HepG2 (cell line): ENCODE measurements around the gene YIPF1. TPM values are rescaled to one million over a fixed set of nuclear protein-coding genes. Genes with fewer than 3 reads are reported as not detected.

Source experiments
- ARID2 ChIP-seq: sonication (generic); formaldehyde crosslinking; IDR thresholded peaks from 2 replicates; pipeline ENCODE4 v1.8.1; 2022; ENCODE audit warnings: mild to moderate bottlenecking, missing genetic modification reagents, borderline replicate concordance
- polyA plus RNA-seq, 8 experiments: library from polyadenylated mRNA; depleted of rRNA in 3 of 8; stranded (reverse) in 7 of 8; unstranded in 1 of 8; fragments of >200 nt; fragmentation: Illumina TruSeq in 4 of 8; extraction: Trizol in 4 of 8; gene quantifications; 2 replicates each; pipeline versions ENCODE4 v1.2.1 to v1.2.3, GENCODE V29; 2011 to 2016; ENCODE audit warnings: low read depth in 4 of 8, missing spikeins in 1 of 8, mixed read lengths in 1 of 8; ENCODE audit not compliant: insufficient read depth in 1 of 8
- total RNA-seq, 5 experiments: library from RNA; depleted of rRNA; stranded (reverse); fragments of >200 nt; fragmentation: Illumina TruSeq; extraction: Trizol; gene quantifications; 2 replicates each; pipeline ENCODE4 v1.2.3, GENCODE V29; 2016; ENCODE audit warnings: low read depth in 1 of 5
- TF ChIP-seq, protein P1 (sequence below): sonication (generic); formaldehyde crosslinking; IDR thresholded peaks from 2 replicates; pipeline ENCODE4 v1.9.0; 2021; ENCODE audit warnings: missing genetic modification reagents, borderline replicate concordance
- TF ChIP-seq, protein P2 (sequence below): sonication (generic); formaldehyde crosslinking; IDR thresholded peaks from 2 replicates; pipeline ENCODE4; 2020; ENCODE audit warnings: missing genetic modification reagents, mild to moderate bottlenecking, borderline replicate concordance
- TF ChIP-seq, protein P3 (sequence below): sonication (generic); formaldehyde crosslinking; IDR thresholded peaks from 2 replicates; pipeline ENCODE4 v1.4.0; 2020; ENCODE audit warnings: missing genetic modification reagents, borderline replicate concordance
- TF ChIP-seq, protein P4 (sequence below): sonication (generic); formaldehyde crosslinking; IDR thresholded peaks from 2 replicates; pipeline ENCODE4 v1.8.0; 2022; ENCODE audit warnings: mild to moderate bottlenecking, missing genetic modification reagents, moderate library complexity
- TF ChIP-seq, protein P5 (sequence below): sonication (generic); formaldehyde crosslinking; IDR thresholded peaks from 2 replicates; pipeline ENCODE4 v1.8.0; 2022; ENCODE audit warnings: missing genetic modification reagents, mild to moderate bottlenecking, moderate library complexity, borderline replicate concordance
- TF ChIP-seq, protein P6 (sequence below): sonication (generic); formaldehyde crosslinking; IDR thresholded peaks from 2 replicates; pipeline ENCODE4 v1.8.0; 2023; ENCODE audit warnings: mild to moderate bottlenecking, missing genetic modification reagents

YIPF1 gene
- total and polyA plus RNA-seq, 2 of the 13 experiments (the other 11 are each of a cell fraction or from before 2014, with no cell fraction given) = 21.1 to 31.9 TPM

DNA sequence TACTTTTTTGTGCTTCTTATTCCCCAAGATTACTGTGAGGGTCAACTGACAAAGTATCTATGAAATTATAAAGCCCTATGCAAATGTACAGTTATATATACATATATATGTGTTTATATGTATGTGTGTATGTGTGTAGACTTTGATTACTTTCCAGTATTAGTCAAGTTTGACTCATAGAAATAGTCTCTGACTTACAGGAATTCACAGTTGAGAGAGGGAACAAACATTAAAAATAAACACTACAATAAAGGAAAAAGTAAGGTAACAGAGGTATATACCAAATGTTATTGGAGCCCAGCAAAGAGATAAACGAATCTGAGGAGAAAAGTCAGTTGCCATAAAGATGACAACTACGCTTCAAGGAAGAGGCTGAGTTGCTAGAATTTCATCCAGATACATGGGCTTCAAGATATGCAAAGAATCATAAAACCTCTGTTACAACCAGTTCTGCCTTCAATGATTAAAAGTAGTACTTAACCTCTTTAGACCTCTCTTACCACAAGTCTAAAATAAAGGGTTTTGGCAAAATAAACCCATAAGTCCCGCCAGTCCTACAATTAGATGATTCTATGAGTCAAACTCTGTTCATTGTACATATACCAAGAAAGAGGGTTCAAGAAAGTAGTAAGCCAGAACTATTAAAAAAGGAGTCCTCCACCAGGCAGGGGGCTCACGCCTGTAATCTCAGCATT, 48.7 kb upstream of the YIPF1 start (continued):
- TF ChIP-seq, protein P1, sequence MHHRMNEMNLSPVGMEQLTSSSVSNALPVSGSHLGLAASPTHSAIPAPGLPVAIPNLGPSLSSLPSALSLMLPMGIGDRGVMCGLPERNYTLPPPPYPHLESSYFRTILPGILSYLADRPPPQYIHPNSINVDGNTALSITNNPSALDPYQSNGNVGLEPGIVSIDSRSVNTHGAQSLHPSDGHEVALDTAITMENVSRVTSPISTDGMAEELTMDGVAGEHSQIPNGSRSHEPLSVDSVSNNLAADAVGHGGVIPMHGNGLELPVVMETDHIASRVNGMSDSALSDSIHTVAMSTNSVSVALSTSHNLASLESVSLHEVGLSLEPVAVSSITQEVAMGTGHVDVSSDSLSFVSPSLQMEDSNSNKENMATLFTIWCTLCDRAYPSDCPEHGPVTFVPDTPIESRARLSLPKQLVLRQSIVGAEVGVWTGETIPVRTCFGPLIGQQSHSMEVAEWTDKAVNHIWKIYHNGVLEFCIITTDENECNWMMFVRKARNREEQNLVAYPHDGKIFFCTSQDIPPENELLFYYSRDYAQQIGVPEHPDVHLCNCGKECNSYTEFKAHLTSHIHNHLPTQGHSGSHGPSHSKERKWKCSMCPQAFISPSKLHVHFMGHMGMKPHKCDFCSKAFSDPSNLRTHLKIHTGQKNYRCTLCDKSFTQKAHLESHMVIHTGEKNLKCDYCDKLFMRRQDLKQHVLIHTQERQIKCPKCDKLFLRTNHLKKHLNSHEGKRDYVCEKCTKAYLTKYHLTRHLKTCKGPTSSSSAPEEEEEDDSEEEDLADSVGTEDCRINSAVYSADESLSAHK (CRISPR knock-in tag) = no peak
- no peak for TF ChIP-seq ARID2 (CRISPR knock-in tag)
- TF ChIP-seq, protein P2, sequence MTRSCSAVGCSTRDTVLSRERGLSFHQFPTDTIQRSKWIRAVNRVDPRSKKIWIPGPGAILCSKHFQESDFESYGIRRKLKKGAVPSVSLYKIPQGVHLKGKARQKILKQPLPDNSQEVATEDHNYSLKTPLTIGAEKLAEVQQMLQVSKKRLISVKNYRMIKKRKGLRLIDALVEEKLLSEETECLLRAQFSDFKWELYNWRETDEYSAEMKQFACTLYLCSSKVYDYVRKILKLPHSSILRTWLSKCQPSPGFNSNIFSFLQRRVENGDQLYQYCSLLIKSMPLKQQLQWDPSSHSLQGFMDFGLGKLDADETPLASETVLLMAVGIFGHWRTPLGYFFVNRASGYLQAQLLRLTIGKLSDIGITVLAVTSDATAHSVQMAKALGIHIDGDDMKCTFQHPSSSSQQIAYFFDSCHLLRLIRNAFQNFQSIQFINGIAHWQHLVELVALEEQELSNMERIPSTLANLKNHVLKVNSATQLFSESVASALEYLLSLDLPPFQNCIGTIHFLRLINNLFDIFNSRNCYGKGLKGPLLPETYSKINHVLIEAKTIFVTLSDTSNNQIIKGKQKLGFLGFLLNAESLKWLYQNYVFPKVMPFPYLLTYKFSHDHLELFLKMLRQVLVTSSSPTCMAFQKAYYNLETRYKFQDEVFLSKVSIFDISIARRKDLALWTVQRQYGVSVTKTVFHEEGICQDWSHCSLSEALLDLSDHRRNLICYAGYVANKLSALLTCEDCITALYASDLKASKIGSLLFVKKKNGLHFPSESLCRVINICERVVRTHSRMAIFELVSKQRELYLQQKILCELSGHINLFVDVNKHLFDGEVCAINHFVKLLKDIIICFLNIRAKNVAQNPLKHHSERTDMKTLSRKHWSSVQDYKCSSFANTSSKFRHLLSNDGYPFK (CRISPR knock-in tag) = no peak
- TF ChIP-seq, protein P3, sequence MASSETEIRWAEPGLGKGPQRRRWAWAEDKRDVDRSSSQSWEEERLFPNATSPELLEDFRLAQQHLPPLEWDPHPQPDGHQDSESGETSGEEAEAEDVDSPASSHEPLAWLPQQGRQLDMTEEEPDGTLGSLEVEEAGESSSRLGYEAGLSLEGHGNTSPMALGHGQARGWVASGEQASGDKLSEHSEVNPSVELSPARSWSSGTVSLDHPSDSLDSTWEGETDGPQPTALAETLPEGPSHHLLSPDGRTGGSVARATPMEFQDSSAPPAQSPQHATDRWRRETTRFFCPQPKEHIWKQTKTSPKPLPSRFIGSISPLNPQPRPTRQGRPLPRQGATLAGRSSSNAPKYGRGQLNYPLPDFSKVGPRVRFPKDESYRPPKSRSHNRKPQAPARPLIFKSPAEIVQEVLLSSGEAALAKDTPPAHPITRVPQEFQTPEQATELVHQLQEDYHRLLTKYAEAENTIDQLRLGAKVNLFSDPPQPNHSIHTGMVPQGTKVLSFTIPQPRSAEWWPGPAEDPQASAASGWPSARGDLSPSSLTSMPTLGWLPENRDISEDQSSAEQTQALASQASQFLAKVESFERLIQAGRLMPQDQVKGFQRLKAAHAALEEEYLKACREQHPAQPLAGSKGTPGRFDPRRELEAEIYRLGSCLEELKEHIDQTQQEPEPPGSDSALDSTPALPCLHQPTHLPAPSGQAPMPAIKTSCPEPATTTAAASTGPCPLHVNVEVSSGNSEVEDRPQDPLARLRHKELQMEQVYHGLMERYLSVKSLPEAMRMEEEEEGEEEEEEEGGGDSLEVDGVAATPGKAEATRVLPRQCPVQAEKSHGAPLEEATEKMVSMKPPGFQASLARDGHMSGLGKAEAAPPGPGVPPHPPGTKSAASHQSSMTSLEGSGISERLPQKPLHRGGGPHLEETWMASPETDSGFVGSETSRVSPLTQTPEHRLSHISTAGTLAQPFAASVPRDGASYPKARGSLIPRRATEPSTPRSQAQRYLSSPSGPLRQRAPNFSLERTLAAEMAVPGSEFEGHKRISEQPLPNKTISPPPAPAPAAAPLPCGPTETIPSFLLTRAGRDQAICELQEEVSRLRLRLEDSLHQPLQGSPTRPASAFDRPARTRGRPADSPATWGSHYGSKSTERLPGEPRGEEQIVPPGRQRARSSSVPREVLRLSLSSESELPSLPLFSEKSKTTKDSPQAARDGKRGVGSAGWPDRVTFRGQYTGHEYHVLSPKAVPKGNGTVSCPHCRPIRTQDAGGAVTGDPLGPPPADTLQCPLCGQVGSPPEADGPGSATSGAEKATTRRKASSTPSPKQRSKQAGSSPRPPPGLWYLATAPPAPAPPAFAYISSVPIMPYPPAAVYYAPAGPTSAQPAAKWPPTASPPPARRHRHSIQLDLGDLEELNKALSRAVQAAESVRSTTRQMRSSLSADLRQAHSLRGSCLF = no peak
- TF ChIP-seq, protein P4, sequence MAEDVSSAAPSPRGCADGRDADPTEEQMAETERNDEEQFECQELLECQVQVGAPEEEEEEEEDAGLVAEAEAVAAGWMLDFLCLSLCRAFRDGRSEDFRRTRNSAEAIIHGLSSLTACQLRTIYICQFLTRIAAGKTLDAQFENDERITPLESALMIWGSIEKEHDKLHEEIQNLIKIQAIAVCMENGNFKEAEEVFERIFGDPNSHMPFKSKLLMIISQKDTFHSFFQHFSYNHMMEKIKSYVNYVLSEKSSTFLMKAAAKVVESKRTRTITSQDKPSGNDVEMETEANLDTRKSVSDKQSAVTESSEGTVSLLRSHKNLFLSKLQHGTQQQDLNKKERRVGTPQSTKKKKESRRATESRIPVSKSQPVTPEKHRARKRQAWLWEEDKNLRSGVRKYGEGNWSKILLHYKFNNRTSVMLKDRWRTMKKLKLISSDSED (CRISPR knock-in tag) = no peak
- TF ChIP-seq, protein P5, sequence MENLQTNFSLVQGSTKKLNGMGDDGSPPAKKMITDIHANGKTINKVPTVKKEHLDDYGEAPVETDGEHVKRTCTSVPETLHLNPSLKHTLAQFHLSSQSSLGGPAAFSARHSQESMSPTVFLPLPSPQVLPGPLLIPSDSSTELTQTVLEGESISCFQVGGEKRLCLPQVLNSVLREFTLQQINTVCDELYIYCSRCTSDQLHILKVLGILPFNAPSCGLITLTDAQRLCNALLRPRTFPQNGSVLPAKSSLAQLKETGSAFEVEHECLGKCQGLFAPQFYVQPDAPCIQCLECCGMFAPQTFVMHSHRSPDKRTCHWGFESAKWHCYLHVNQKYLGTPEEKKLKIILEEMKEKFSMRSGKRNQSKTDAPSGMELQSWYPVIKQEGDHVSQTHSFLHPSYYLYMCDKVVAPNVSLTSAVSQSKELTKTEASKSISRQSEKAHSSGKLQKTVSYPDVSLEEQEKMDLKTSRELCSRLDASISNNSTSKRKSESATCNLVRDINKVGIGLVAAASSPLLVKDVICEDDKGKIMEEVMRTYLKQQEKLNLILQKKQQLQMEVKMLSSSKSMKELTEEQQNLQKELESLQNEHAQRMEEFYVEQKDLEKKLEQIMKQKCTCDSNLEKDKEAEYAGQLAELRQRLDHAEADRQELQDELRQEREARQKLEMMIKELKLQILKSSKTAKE (CRISPR knock-in tag) = no peak
- TF ChIP-seq, protein P6, sequence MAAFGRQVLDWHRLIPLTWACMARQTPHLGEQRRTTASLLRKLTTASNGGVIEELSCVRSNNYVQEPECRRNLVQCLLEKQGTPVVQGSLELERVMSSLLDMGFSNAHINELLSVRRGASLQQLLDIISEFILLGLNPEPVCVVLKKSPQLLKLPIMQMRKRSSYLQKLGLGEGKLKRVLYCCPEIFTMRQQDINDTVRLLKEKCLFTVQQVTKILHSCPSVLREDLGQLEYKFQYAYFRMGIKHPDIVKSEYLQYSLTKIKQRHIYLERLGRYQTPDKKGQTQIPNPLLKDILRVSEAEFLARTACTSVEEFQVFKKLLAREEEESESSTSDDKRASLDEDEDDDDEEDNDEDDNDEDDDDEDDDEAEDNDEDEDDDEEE (CRISPR knock-in tag) = no peak
